IMR-90 (cell line): Measurements from ENCODE around the gene IL1R2. TPM values are rescaled to one million over a fixed set of nuclear protein-coding genes. Genes with fewer than 3 reads are reported as not detected.
A peak's percentile ranks its signal among the peaks of the same experiment; 100 is the strongest.

Experiments used
- ATAC-seq: fragments of 200-7000 bp; cut with Tn5 transposase; 2 replicates; pipeline ENCODE4 v1.9.1; 2020; ENCODE audit warnings: low read depth, mild to moderate bottlenecking, moderate library complexity
- BruUV-seq: library from RNA; stranded (reverse); fragments of 400-500 nt; replicated peaks from 2 replicates; lab custom pipeline; 2021; lab: Mats Ljungman, UMichigan
- CTCF ChIA-PET: fragments of 300-600 bp; formaldehyde crosslinking; extraction: SDS; loops from one replicate; lab custom pipeline; 2021; ENCODE audit warnings: antibody characterized with exemption; lab: Yijun Ruan, JAX
- POLR2A ChIA-PET: fragments of 300-600 bp; sonication (Branson Sonifier 250); formaldehyde crosslinking; loops from one replicate; lab custom pipeline; 2022; ENCODE audit warnings: antibody characterized with exemption; ENCODE audit not compliant: unreplicated experiment; lab: Charles Lee
- DNase-seq: peaks from one replicate; pipeline ENCODE4 v3.0.0; 2013
- H2AFZ ChIP-seq: replicated peaks from 2 replicates; pipeline ENCODE3; 2013; ENCODE audit warnings: low read length, mild to moderate bottlenecking; ENCODE audit not compliant: poor library complexity
- H2AK5ac ChIP-seq: 2 replicates; pipeline ENCODE4 v1.6.1; 2013; ENCODE audit warnings: low read depth, low read length, inconsistent platforms
- H2AK9ac ChIP-seq: replicated peaks from 2 replicates; pipeline ENCODE3; 2013; ENCODE audit warnings: mild to moderate bottlenecking, low read depth, low read length, moderate library complexity; ENCODE audit not compliant: poor library complexity
- H2BK120ac ChIP-seq: 2 replicates; pipeline ENCODE4 v1.6.1; 2013; ENCODE audit warnings: low read depth, low read length, inconsistent platforms
- H2BK15ac ChIP-seq: 3 replicates; pipeline ENCODE4 v1.6.1; 2013; ENCODE audit warnings: low read depth, low read length, inconsistent platforms
- H2BK20ac ChIP-seq: 2 replicates; pipeline ENCODE4 v1.6.1; 2013; ENCODE audit warnings: low read depth, mild to moderate bottlenecking, inconsistent platforms, low read length, moderate library complexity
- H2BK5ac ChIP-seq: 2 replicates; pipeline ENCODE4 v1.6.1; 2013; ENCODE audit warnings: mild to moderate bottlenecking, low read depth, low read length, inconsistent platforms; ENCODE audit not compliant: poor library complexity, severe bottlenecking
- H3K14ac ChIP-seq: replicated peaks from 2 replicates; pipeline ENCODE4 v1.6.1; 2013; ENCODE audit warnings: low read depth, low read length, inconsistent platforms
- H3K18ac ChIP-seq: 2 replicates; pipeline ENCODE4 v1.6.1; 2013; ENCODE audit warnings: low read depth, low read length, control low read depth
- H3K23ac ChIP-seq: 2 replicates; pipeline ENCODE4 v1.6.1; 2013; ENCODE audit warnings: low read depth, low read length, inconsistent platforms
- H3K27ac ChIP-seq: 2 replicates; pipeline ENCODE4 v1.5.1; 2013; ENCODE audit warnings: mild to moderate bottlenecking, control low read depth, low read length; ENCODE audit not compliant: insufficient read depth
- H3K27me3 ChIP-seq: 2 replicates; pipeline ENCODE4 v1.6.1; 2013; ENCODE audit warnings: low read length; ENCODE audit not compliant: control insufficient read depth, insufficient read depth
- H3K36me3 ChIP-seq: 2 replicates; pipeline ENCODE4 v1.6.1; 2013; ENCODE audit warnings: low read length, mixed read lengths; ENCODE audit not compliant: control insufficient read depth, insufficient read depth
- H3K4ac ChIP-seq: 2 replicates; pipeline ENCODE4 v1.6.1; 2013; ENCODE audit warnings: low read depth, low read length, inconsistent platforms
- H3K4me1 ChIP-seq: 2 replicates; pipeline ENCODE4 v1.6.1; 2013; ENCODE audit warnings: low read length, mixed read lengths; ENCODE audit not compliant: control insufficient read depth, insufficient read depth
- H3K4me2 ChIP-seq: 2 replicates; pipeline ENCODE4 v1.6.1; 2013; ENCODE audit warnings: low read depth, mild to moderate bottlenecking, control low read depth, low read length, moderate library complexity
- H3K4me3 ChIP-seq: 2 replicates; pipeline ENCODE4 v1.5.1; 2013; ENCODE audit warnings: low read depth, mild to moderate bottlenecking, control low read depth, low read length, moderate library complexity; ENCODE audit not compliant: insufficient read depth
- H3K56ac ChIP-seq: 2 replicates; pipeline ENCODE4 v1.6.1; 2013; ENCODE audit warnings: low read length, inconsistent platforms; ENCODE audit not compliant: insufficient read depth; ENCODE audit errors: extremely low read depth
- H3K79me1 ChIP-seq, 2 experiments: 2 replicates each; pipeline ENCODE4 v1.6.1; 2013; ENCODE audit warnings: low read length in 2 of 2, inconsistent platforms in 1 of 2, low read depth in 1 of 2
- H3K9ac ChIP-seq: 2 replicates; pipeline ENCODE4 v1.6.1; 2013; ENCODE audit warnings: low read depth, low read length, control low read depth
- H3K9me1 ChIP-seq: 2 replicates; pipeline ENCODE4 v1.6.1; 2013; ENCODE audit warnings: low read length, inconsistent platforms; ENCODE audit not compliant: insufficient read depth
- H3K9me3 ChIP-seq: 2 replicates; pipeline ENCODE4 v1.6.1; 2013; ENCODE audit warnings: low read length; ENCODE audit not compliant: control insufficient read depth, insufficient read depth
- H4K20me1 ChIP-seq: 2 replicates; pipeline ENCODE4 v1.6.1; 2013; ENCODE audit warnings: low read length, inconsistent platforms; ENCODE audit not compliant: insufficient read depth
- H4K5ac ChIP-seq: 2 replicates; pipeline ENCODE4 v1.6.1; 2013; ENCODE audit warnings: mild to moderate bottlenecking, low read depth, low read length, control low read depth
- H4K8ac ChIP-seq, 2 experiments: 2 replicates each; pipeline ENCODE4 v1.6.1; 2013; ENCODE audit warnings: low read depth in 2 of 2, low read length in 2 of 2, control low read depth in 1 of 2, inconsistent platforms in 1 of 2
- H4K91ac ChIP-seq: 2 replicates; pipeline ENCODE4 v1.6.1; 2013; ENCODE audit warnings: low read depth, low read length, inconsistent platforms; ENCODE audit not compliant: insufficient read depth
- MXI1 ChIP-seq: IDR thresholded peaks from 2 replicates; pipeline ENCODE4 v1.6.1; 2012; ENCODE audit warnings: low read depth, mild to moderate bottlenecking, low read length, moderate library complexity, borderline replicate concordance
- WGBS, 2 experiments: methylation state at CpG; one replicate each; pipeline versions ENCODE4 v1.1.5 to v1.1.7; 2013; ENCODE audit warnings: missing lambda C conversion rate in 2 of 2; ENCODE audit not compliant: insufficient read length in 1 of 2; ENCODE audit errors: extremely low coverage in 2 of 2; 5-methylcytosine and 5-hydroxymethylcytosine counted together
- dilution Hi-C: fragments of 300-500 bp; cut with HindIII; formaldehyde crosslinking; loops from one replicate; pipeline ENCODE4 v1.14.3; 2018; ENCODE audit warnings: low sequenced_read_pairs; ENCODE audit not compliant: unreplicated experiment
- in situ Hi-C: fragments of 300-500 bp; cut with MboI; formaldehyde crosslinking; loops from 3 replicates; pipeline ENCODE4 v1.14.3; 2019; ENCODE audit warnings: low sequenced_read_pairs, inconsistent platforms, mixed read lengths
- intact Hi-C: fragments of 100-400 bp; cut with micrococcal nuclease; formaldehyde crosslinking; loops from 2 replicates; pipeline ENCODE4 v1.10.0; 2022
- polyA plus RNA-seq, 3 experiments: library from polyadenylated mRNA; depleted of rRNA; stranded (reverse); fragments of >200 nt; gene quantifications; 2 replicates each; pipeline ENCODE4 v1.2.3, GENCODE V29; 2012; ENCODE audit warnings: low replicate concordance in 1 of 3
- total RNA-seq: library from RNA; depleted of rRNA; stranded (reverse); fragments of >200 nt; gene quantifications from 2 replicates; pipeline ENCODE4 v1.2.3, GENCODE V29; 2012

Gene IL1R2
- total and polyA plus RNA-seq, 2 of the 4 experiments (the other 2 are of a cell fraction) = not detected

DNA sequence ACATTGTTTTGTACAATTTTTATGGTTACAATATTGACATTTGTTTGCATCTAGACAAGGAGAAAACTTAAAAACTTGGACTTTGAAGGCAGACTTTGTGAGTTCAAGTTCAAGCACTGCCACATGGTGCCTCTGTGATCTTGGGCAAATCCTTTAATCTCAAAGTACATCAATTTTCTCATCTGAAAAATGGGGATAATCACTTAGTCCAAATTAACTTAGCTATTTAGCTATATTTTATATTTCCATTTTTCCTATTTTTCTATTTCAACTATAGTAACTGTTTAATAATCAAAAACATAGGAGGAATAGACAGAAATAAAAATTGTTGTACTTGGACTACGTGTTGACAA is 38.7 kb downstream of the IL1R2 start:
- ChIA-PET CTCF (interaction anchor here (2.2 kb wide), 1 partner anchor 10 kb away, joined by 6 read pairs; no protein-coding TSS in a partner anchor), POLR2A (no interaction called here)
- BruUV-seq = no TSS peak
- Histone ChIP-seq H3K79me1 (no peaks in the 10 kb centered on the region; a peak in 1 of 4 replicates), H3K4me1 (peaks cover 28% of the 10 kb centered on the region), H4K8ac (no peak overlapping the region), H3K9ac (no peak overlapping the region), H3K27ac (no peak overlapping the region), H3K4me3 (no peak overlapping the region), H3K9me1 (peaks cover 26% of the 10 kb centered on the region), H4K5ac (no peak overlapping the region), H4K20me1 (no peaks in the 10 kb centered on the region), H2AK5ac (no peak overlapping the region), H3K36me3 (no peaks in the 10 kb centered on the region), H2BK15ac (no peak overlapping the region), H3K4me2 (no peak overlapping the region), H3K9me3 (no peaks in the 10 kb centered on the region), H3K18ac (no peak overlapping the region), H2BK20ac (0 out of 2 replicates have a peak overlapping the region, but pooled peaks have one; percentile 51), H3K4ac (no peak overlapping the region), H3K56ac (no peak overlapping the region), H2AK9ac (no peak overlapping the region), H3K23ac (no peak overlapping the region), H2BK5ac (no peak overlapping the region), H4K91ac (no peak overlapping the region), H3K14ac (no peak overlapping the region), H3K27me3 (no peaks in the 10 kb centered on the region), H2AFZ (no peak overlapping the region), H2BK120ac (peak overlapping the region; percentile 44; the same call in 1 of the 2 replicates)
- DNase-seq = no peak
- intact Hi-C loops (loop anchor here (5.0 kb wide), 1 partner anchor 72 kb away; no protein-coding TSS in a partner anchor), dilution Hi-C loops (no loop called here), in situ Hi-C loops (no loop called here)
- no peak for TF ChIP-seq MXI1
- no CpG with 5 or more reads among the region's 1 CpG for WGBS, 2 experiments
- ATAC-seq = no peak
